Uterus (tissue), 4 donors: Measurements from ENCODE around the gene SAFB. TPM values are rescaled to one million over a fixed set of nuclear protein-coding genes. Genes with fewer than 3 reads are reported as not detected.

ENCODE experiments used
- DNase-seq, 2 donors: peaks; one replicate each; pipeline ENCODE4 v3.0.0-alpha.2; 2019 to 2020
- H3K27ac ChIP-seq, 2 donors: fragments of 200-600 bp; sonication (generic); 1 replicate in 1 of 2; 2 replicates in 1 of 2; pipeline ENCODE4 v1.5.1; 2016 to 2018
- H3K27me3 ChIP-seq, 2 donors: fragments of 200-600 bp; sonication (generic); one replicate each; pipeline ENCODE4 v1.5.1; 2018 to 2019; ENCODE audit warnings: control low read depth in 1 of 2
- H3K36me3 ChIP-seq, 2 donors: fragments of 200-600 bp; sonication (generic); one replicate each; pipeline ENCODE4 v1.5.1; 2019; ENCODE audit warnings: control low read depth in 1 of 2
- H3K4me1 ChIP-seq, 2 donors: fragments of 200-600 bp; sonication (generic); one replicate each; pipeline ENCODE4 v1.5.1; 2018 to 2019; ENCODE audit warnings: control low read depth in 1 of 2
- H3K4me3 ChIP-seq, 2 donors: fragments of 200-600 bp; sonication (generic); 1 replicate in 1 of 2; 2 replicates in 1 of 2; pipeline ENCODE4 v1.5.1; 2018 to 2019; ENCODE audit warnings: mild to moderate bottlenecking in 1 of 2
- H3K9me3 ChIP-seq, 2 donors: fragments of 200-600 bp; sonication (generic); one replicate each; pipeline ENCODE4 v1.5.1; 2019; ENCODE audit warnings: control low read depth in 1 of 2
- CTCF ChIP-seq, 4 experiments: fragments of 200-600 bp in 2 of 4; fragments of 450-650 bp in 2 of 4; sonication (generic) in 2 of 4; IDR thresholded peaks; one replicate each; pipeline ENCODE4 v1.5.1; 2016 to 2019; ENCODE audit warnings: antibody characterized with exemption in 4 of 4, mild to moderate bottlenecking in 2 of 4, moderate library complexity in 1 of 4
- POLR2A ChIP-seq, 2 donors: fragments of 450-650 bp; IDR thresholded peaks; one replicate each; pipeline ENCODE4 v1.6.1; 2016; ENCODE audit warnings: antibody characterized with exemption in 2 of 2, mild to moderate bottlenecking in 1 of 2, moderate library complexity in 1 of 2
- intact Hi-C: fragments of 100-400 bp; cut with DNase I; formaldehyde crosslinking; loops from one replicate; pipeline ENCODE4 v1.15.1; 2023; ENCODE audit warnings: low total_unique reads
- total RNA-seq, 4 donors: library from RNA; depleted of rRNA in 3 of 4; stranded (reverse); fragments of >200 nt in 3 of 4; gene quantifications; one replicate each; pipeline versions ENCODE4 v1.1.0 to v1.2.4, GENCODE V29; 2014 to 2023
- donor health status: DM: yes; HTN: yes; CAD: no.

SAFB gene
- total RNA-seq, 4 donors from 2014 or later: 35.9 to 129 (median 97.4) TPM

DNA sequence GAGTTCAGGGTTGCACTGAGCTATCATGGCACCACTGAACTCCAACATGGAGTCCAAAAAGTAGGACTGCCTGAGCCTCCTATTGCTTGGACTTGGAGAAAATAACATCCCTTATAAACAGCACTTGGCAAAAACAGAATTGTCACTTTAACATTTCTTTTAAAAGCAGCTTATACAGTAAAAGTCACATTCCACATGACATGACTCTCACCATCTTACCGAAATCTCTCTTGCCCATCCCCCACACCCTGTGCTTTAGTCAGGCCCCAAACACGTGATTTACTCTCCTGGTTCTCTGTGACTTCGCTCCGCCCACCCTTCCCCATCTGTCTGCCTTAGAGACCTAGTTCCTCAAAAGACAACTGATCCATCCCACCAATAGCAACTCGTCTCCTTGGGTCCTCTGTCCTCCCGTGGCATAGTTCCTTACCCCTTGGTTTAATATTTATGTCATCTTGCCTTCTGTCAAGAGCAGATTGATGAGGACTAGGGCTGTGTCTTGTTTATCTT lies 4.6 kb downstream of the SAFB start:
- TF ChIP-seq POLR2A (IDR thresholded peaks at IDR 0.05) (no peak), CTCF (IDR thresholded peaks at IDR 0.05) (no peak)
- DNase-seq: peak in 1 of 2 donors; percentile 36
- Histone ChIP-seq H3K4me3 (no peak overlapping the region), H3K4me1 (peaks cover 9 to 25% of the 10 kb centered on the region in 2 donors), H3K27ac (no peak overlapping the region), H3K36me3 (no peaks in the 10 kb centered on the region), H3K9me3 (no peaks in the 10 kb centered on the region), H3K27me3 (no peaks in the 10 kb centered on the region)
- intact Hi-C loops: loop anchor here (10.0 kb wide), 1 partner anchor 47 kb away; no protein-coding TSS in a partner anchor

DNA sequence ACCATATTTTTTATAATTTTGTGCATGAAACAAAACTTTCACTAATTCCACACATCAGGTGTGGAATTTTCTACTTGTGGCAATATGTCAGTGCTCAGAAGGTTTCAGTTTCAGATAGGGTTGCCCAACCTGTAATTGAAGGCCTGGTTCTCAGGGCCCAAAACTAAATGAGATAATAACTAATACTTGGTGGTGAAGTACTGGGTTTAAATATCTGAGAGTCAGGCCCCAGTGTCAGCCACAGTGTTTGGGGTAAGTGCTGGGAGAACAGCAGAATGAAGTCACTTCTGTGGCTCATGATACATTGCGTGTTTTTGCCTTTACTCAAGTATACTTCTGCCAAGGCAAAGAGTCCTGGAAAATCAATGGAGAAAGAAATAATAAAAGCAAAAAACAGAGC lies 5.6 kb downstream of the SAFB start:
- intact Hi-C loops: loop anchor here (10.0 kb wide), 1 partner anchor 46 kb away; no protein-coding TSS in a partner anchor
- H3K27ac ChIP-seq: no peak overlapping the region
- no peak overlapping the region for H3K4me3 ChIP-seq
- no peaks in the 10 kb centered on the region for H3K36me3 ChIP-seq
- H3K27me3 ChIP-seq: no peaks in the 10 kb centered on the region
- H3K9me3 ChIP-seq: no peaks in the 10 kb centered on the region
- DNase-seq: no peak
- no peak for TF ChIP-seq POLR2A (IDR thresholded peaks at IDR 0.05)
- no peak for TF ChIP-seq CTCF (IDR thresholded peaks at IDR 0.05)
- H3K4me1 ChIP-seq: peaks cover 9 to 31% of the 10 kb centered on the region in 2 donors

DNA sequence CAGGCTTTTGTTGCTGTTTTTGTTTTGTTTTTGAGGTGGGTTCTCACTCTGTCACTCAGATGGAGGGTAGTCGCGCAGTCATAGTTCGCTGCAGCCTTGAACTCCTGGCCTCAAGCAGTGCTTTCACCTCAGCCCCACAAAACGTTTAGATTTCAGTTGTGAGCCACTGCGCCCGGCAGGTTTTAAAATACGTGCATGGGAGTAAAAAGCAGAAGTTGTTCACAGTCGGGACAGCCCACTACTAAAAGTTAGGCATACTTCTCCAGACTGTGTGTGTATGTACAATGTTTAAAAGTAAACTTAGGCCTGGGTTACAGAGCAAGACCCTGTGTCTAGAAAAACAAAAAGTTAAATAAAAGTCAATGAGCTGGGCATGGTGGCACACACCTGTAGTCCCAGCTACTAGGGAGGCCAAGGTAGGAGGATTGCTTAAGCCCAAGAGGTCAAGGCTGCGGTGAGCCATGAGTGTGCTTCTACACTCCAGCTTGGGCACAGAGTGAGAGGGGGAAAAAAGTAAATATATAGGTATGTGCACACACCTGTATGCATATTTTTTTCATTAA lies 6.1 kb downstream of the SAFB start:
- Histone ChIP-seq H3K36me3 (no peaks in the 10 kb centered on the region), H3K4me3 (no peak overlapping the region), H3K4me1 (peaks cover 9 to 31% of the 10 kb centered on the region in 2 donors), H3K27me3 (no peaks in the 10 kb centered on the region), H3K27ac (no peak overlapping the region), H3K9me3 (no peaks in the 10 kb centered on the region)
- no peak for DNase-seq
- intact Hi-C loops: loop anchor here (10.0 kb wide), 1 partner anchor 46 kb away; no protein-coding TSS in a partner anchor
- TF ChIP-seq CTCF (IDR thresholded peaks at IDR 0.05) (no peak), POLR2A (IDR thresholded peaks at IDR 0.05) (no peak)

- Histone ChIP-seq H3K4me1 (peaks cover 9 to 18% of the 10 kb centered on the region in 2 donors), H3K36me3 (no peaks in the 10 kb centered on the region), H3K27me3 (no peaks in the 10 kb centered on the region), H3K27ac (peak overlapping the region; percentile 66 to 72), H3K4me3 (no peak overlapping the region), H3K9me3 (no peaks in the 10 kb centered on the region)
- intact Hi-C loops: no loop called here
- TF ChIP-seq CTCF (IDR thresholded peaks at IDR 0.05) (no peak), POLR2A (IDR thresholded peaks at IDR 0.05) (no peak)
- DNase-seq: peak; percentile 31 to 32
Observed at GRCh38 chr19:5631567-5632240, 8.8 kb downstream of the SAFB start.

- peak overlapping the region; percentile 45 to 72 for H3K27ac ChIP-seq
- no peaks in the 10 kb centered on the region for H3K36me3 ChIP-seq
- H3K9me3 ChIP-seq: no peaks in the 10 kb centered on the region
- DNase-seq: no peak
- H3K27me3 ChIP-seq: no peaks in the 10 kb centered on the region
- peaks cover 5 to 18% of the 10 kb centered on the region in 2 donors for H3K4me1 ChIP-seq
- no peak overlapping the region for H3K4me3 ChIP-seq
- intact Hi-C loops: no loop called here
- TF ChIP-seq POLR2A (IDR thresholded peaks at IDR 0.05) (no peak), CTCF (IDR thresholded peaks at IDR 0.05) (no peak)
Observed at GRCh38 chr19:5632241-5632612, 9.3 kb downstream of the SAFB start.
